HG03097 (cell line): ENCODE measurements around the gene TNRC6B.
"Not testable (repeated sequence)": the region's sequence is repeated elsewhere in the genome, so short reads cannot be mapped to it uniquely, and the experiment has no call there.

Experiments used
- ATAC-seq: cut with Tn5 transposase; IDR thresholded peaks from one replicate; pipeline ENCODE4 v1.9.1; 2021; ENCODE audit not compliant: unreplicated experiment, low FRiP score

TNRC6B gene

DNA sequence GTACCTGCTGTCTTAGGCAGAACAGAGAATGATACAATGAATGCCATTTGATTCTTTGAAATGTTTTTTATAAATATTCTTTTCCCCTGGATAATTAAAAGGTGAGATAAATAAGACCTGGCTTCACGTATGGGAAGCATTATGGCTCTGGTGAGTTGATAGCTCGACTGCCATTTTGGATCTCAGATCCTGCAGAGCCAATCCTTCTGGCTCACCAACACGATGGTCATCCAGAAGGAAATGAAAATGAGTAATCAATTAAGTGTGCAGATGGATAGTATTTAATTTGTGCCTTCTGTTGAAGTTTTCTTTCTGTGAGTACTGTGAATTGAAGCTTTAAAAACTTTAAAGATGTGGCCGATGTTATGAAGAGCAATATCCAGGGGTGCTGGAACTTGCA lies 2.7 kb downstream of the TNRC6B start:
- no peak for ATAC-seq

GRCh38 chr22:40181323-40181722 lies 3.6 kb downstream of the TNRC6B start:
- no peak for ATAC-seq

DNA sequence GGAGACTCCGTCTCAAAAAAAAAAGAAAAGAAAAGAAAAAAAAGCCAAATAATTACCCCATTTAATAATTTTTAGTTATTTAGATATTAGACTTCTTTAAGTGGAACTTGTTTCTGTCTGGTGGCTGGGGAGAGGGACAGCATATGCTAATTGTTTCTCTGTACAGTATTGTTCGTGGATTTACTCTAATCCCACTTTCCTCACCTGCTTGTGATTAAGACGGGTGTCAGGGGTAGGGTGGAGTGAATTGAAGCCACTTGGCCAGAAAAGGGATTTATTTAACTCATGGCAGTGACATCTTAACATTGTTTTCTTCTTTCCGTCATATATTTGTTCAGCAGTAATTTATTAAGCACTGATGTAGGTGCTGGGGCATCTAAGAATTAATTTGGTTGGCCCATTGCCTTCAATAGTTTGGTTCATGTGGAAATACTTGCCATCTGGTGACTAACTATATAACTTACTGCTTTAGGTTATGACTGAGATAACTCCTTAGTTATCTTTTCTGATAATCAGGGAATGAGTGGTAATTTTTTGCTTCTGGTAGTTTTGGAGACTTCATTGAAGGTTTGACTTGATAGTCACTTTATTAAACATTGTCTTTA lies 4.6 kb downstream of the TNRC6B start:
- ATAC-seq: no peak

DNA sequence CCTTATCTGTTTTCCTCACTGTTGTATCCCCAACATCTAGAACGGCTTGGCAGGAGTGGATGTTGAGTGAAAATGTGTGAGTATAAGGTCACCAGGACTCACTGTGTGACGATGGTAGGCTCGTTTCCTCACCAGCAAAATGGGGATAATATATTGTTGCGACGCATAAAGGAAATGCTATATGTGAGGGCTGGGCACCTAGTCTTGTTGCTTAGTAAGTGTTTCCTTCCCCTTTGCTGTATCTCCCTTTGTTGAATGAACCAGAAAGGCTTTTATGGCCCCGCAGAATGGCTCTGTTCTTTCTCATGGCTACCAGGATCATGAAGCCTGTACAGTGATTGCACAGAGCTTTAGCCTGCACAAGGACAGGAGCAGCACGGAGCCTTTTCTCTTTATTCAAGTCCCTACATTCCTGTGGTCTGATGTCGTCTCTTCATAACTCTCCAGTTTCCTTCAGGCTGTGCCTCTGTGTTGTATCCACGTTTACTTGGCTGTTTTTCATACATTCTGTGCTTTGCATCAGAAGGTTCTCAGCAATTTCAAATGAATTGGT lies 5.4 kb downstream of the TNRC6B start:
- ATAC-seq: no peak

- not testable (repeated sequence) for ATAC-seq
Observed at GRCh38 chr22:40183603-40184002, 5.9 kb downstream of the TNRC6B start.

GRCh38 chr22:40187389-40187788 lies 9.7 kb downstream of the TNRC6B start:
- no peak for ATAC-seq

- no peak for ATAC-seq
Observed at GRCh38 chr22:40189997-40190396, 12.3 kb downstream of the TNRC6B start.

DNA sequence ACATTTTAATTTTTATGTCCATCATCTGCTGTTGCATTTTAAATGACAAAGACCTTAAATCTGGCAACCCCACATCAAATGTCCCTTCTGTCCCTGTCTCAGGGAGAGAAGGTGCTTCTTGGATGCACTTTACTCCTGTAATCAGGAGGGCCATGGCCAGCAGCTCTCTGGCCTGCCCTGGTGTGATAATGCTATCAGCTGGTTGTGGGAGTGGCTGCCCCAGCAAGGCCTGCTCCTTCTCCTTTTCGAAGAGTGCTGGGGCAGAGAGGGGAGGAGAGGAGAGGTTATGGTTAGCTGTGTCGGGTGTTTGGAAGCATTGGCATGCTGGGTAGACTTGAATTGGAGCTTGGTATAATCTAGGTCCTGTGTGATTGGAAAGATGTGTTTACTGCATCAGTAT lies 12.8 kb downstream of the TNRC6B start:
- no peak for ATAC-seq

DNA sequence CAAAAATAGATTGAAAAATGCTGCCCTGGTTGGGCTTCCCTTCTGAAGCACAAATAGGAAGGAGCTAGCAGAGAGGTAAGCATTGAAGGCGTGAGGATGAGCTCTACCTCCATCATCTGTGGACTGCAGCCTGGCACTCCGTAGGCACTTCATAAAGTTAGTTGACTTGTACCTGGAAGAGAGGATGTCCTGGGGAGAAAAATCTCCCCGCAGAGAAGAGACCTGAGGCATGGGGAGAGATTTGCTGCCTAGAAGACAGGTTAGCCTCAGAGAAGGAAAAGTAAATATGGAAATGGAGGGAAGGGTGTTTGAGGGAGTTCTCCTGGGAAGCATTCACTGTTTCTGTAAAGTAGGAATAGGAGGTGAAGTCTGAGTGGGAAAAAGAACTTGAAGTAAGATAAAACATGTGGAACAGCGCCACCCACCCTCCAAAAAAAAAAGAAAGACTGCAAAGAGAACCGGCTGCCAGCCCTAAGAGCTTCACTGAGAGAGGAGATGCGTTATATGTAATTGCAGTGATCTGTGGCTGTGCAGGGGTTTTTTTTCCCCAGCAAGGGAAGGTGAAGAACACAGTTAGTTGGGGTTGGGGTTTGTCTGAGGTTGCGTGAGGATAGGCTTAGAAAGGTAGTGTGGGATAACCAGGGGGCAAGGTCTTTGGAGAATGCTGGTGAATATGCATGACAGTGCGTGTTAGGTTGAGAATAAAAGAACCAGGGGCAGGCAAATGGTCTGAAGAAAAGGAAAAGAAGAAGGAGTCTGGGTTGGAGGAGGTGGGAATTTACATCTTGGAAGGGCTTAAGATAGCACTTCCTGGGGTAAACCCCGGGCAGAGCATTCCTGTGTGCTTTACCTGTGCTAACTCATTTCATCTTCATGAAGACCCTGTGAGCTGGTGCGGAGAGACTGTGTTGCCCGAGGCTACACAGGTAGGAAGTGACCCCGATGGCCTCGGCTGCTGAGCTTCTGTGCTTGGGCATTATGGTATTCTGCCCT lies 16.0 kb downstream of the TNRC6B start:
- ATAC-seq: no peak

DNA sequence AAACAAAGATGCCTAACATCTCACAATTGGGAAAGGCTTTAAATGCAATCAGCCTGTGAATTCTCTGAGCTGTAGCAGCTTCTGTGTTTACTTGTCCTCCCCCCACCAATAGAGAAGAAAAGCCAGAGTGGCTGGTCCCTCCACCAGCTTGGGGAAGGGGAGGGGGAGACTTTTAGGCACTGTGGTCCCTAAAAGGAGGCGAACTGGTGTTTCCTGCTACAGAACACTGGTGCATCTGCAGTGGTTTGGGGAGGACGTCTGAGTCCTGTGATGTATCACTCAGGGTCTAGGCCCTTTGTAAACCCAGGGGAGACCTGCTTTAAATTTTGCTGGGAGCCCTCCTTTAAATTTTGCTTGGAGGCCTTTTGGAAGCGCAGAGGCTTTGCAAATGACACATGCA lies 16.9 kb downstream of the TNRC6B start:
- ATAC-seq: no peak

GRCh38 chr22:40196628-40197360 lies 19.1 kb downstream of the TNRC6B start:
- ATAC-seq: no peak

DNA sequence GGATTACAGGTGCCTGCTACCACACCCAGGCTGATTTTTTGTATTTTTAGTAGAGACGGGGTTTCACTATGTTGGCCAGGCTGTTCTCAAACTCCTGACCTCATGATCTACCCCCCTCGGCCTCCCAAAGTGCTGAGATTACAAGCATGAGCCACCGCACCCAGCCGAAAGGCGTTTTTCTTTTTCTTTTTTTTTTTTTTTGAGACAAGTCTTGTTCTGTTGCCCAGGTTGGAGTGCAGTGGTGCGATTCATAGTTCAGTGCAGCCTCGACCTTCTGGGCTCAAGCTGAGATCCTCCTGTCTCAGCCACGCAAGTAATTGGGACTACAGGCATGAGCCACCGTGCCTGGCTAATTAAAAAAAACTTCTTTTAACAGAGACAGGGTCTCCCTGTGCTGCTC lies 19.7 kb downstream of the TNRC6B start:
- ATAC-seq: not testable (repeated sequence)

DNA sequence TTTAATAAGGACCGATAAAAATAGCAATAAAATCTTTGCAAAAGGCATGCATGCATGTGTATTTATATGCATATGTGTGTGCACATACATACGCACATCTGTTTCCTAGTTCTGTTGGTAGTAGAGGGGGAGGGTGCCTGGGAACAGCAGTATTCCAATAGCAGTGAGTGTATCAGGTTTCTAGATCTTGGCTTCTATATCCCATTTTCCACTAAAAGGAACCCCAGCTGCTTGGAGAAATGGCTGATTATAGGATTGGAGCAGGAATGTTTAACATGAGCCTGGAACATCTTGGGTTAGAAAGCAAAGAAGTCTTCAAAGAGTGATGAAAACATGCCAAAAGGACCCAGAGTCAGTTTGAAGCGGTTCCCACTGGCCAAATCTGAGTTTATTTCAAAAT lies 21.0 kb downstream of the TNRC6B start:
- ATAC-seq: no peak

GRCh38 chr22:40199223-40199622 lies 21.5 kb downstream of the TNRC6B start:
- no peak for ATAC-seq

DNA sequence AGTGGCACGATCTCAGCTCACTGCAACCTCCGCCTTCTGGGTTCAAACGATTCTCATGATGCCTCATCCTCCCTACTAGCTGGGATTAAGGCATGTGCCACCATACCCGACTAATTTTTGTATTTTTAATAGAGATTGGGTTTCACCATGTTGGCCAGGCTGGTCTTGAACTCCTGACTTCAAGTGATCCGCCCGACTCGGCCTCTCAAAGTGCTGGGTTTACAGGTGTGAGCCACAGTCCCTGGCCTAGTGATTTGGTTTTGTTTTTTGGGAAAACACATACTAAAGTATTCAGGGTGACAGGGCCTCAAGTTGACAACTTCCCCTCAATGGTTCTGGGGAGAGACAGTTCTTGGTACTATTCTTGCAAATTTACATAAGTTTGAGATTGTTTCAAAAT lies 22.1 kb downstream of the TNRC6B start:
- ATAC-seq: no peak

- ATAC-seq: no peak
Observed at GRCh38 chr22:40200795-40201530, 23.2 kb downstream of the TNRC6B start.

- no peak for ATAC-seq
Observed at GRCh38 chr22:40202225-40202944, 24.7 kb downstream of the TNRC6B start.

DNA sequence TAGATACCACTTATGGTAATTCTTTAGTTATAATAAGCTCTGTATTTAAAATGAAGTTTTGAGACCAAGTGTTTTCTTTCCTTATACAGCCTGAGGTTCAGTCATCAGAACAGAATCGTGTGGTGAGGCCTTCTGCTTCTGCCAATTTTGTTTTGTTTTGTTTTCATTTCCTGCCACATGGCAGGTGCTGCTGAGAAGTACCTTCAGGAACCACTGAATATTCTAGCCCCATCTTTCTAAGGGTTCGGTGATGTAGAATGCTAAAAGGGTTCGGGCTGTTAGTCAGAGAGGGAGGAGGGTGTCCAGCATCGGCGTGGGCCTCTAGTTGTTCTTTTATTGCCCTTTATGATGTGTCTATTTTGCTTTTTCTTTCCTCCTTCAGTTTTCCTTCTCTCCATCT lies 25.8 kb downstream of the TNRC6B start:
- no peak for ATAC-seq

- no peak for ATAC-seq
Observed at GRCh38 chr22:40204321-40205116, 26.8 kb downstream of the TNRC6B start.
